DOHH2 (cell line): ENCODE results near the gene TPTE2.

Experiments used
- EZH2phosphoT487 ChIP-seq: fragments of 200-600 bp; sonication (generic); IDR thresholded peaks from 2 replicates; pipeline ENCODE4 v1.6.1; 2017; ENCODE audit warnings: borderline replicate concordance, mild to moderate bottlenecking, antibody characterized with exemption, low read length, moderate library complexity, mixed read lengths
- TF ChIP-seq, protein P1 (sequence below): fragments of 200-600 bp; sonication (generic); IDR thresholded peaks from one replicate; pipeline ENCODE4 v1.5.1; 2014; ENCODE audit warnings: antibody characterized with exemption, mild to moderate bottlenecking, low read depth, low read length; ENCODE audit not compliant: poor library complexity, severe bottlenecking

DNA sequence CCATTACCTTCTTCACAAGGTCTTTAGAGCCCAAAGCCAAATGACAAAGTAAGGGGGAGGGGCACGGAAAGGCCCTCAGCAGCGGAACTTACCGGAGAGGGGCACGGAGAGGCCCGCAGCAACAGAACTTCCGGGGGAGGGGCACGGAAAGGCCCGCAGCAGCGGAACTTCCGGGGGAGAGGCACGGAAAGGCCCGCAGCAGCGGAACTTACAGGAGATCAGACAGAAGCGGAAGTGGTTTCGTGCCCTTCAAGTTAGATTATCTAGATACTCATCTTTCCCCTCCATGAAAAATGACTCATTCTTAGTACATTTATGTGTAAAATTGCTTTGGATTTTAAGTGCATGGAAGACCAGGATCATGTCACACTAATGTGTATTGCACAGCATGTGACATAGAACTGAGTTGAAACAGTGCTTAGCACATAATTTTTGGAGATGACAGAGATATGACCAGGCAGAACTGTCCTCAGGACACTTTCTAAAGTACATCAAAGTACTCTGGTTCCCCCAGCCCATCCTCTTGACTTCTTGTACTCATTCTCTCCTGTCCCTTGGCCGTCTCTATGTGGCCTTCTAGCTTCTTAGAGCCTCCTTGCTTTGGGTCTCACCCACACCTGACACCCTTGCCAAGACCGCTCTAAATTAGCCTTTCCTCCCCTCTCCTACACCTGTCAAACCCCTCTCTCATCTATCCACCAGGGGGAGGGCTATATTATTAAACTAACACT is 25.7 kb upstream of the TPTE2 start:
- TF ChIP-seq, protein P1, sequence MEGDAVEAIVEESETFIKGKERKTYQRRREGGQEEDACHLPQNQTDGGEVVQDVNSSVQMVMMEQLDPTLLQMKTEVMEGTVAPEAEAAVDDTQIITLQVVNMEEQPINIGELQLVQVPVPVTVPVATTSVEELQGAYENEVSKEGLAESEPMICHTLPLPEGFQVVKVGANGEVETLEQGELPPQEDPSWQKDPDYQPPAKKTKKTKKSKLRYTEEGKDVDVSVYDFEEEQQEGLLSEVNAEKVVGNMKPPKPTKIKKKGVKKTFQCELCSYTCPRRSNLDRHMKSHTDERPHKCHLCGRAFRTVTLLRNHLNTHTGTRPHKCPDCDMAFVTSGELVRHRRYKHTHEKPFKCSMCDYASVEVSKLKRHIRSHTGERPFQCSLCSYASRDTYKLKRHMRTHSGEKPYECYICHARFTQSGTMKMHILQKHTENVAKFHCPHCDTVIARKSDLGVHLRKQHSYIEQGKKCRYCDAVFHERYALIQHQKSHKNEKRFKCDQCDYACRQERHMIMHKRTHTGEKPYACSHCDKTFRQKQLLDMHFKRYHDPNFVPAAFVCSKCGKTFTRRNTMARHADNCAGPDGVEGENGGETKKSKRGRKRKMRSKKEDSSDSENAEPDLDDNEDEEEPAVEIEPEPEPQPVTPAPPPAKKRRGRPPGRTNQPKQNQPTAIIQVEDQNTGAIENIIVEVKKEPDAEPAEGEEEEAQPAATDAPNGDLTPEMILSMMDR: no peak
- no peak for TF ChIP-seq EZH2phosphoT487
